Measurements from ENCODE around the gene AIG1.

- TF ChIP-seq POLR2A (IDR thresholded peaks at IDR 0.05) = no peak
- no peak for TF ChIP-seq CTCF (IDR thresholded peaks at IDR 0.05)
Measured at GRCh38 chr6:143225929-143226328, 165.2 kb downstream of the AIG1 start.

All from body of pancreas (tissue), 4 donors.